SJSA1 (cell line): ENCODE data around the gene ZGPAT. TPM values are rescaled to one million over a fixed set of nuclear protein-coding genes. Genes with fewer than 3 reads are reported as not detected.
A peak's percentile ranks its signal among the peaks of the same experiment; 100 is the strongest.

Source experiments
- DNase-seq, 2 experiments: peaks; one replicate each; pipeline ENCODE4 v3.0.0-alpha.2; 2015 to 2020; ENCODE audit warnings: low spot score in 2 of 2, low read depth in 1 of 2
- H3K27ac ChIP-seq: fragments of 250-450 bp; sonication (Bioruptor Pico); 2 replicates; pipeline ENCODE4 v1.5.1; 2020; ENCODE audit warnings: mild to moderate bottlenecking, moderate library complexity
- H3K27me3 ChIP-seq: fragments of 250-450 bp; sonication (Bioruptor Pico); replicated peaks from 2 replicates; pipeline ENCODE4 v1.5.1; 2020; ENCODE audit warnings: mild to moderate bottlenecking, moderate library complexity
- H3K36me3 ChIP-seq: fragments of 250-450 bp; sonication (Bioruptor Pico); 2 replicates; pipeline ENCODE4 v1.5.1; 2020; ENCODE audit warnings: mild to moderate bottlenecking
- H3K4me1 ChIP-seq: fragments of 250-450 bp; sonication (Bioruptor Pico); replicated peaks from 2 replicates; pipeline ENCODE4 v1.6.1; 2021; ENCODE audit warnings: mild to moderate bottlenecking
- H3K4me3 ChIP-seq: fragments of 250-450 bp; sonication (Bioruptor Pico); 2 replicates; pipeline ENCODE4 v1.5.1; 2020; ENCODE audit warnings: mild to moderate bottlenecking
- H3K9me3 ChIP-seq: fragments of 250-450 bp; sonication (Bioruptor Pico); replicated peaks from 2 replicates; pipeline ENCODE4 v1.5.1; 2020; ENCODE audit warnings: mild to moderate bottlenecking
- total RNA-seq: library from RNA; depleted of rRNA; stranded (reverse); fragments of >200 nt; shearing (Covaris generic); gene quantifications from 2 replicates; pipeline ENCODE4 v1.2.3, GENCODE V29; 2014

The ZGPAT gene
- total RNA-seq, 1 experiment from 2014 or later, result 22.8 TPM

- H3K4me3 ChIP-seq, result no peak overlapping the region
- H3K27me3 ChIP-seq, result no peaks in the 10 kb centered on the region
- H3K9me3 ChIP-seq, result no peaks in the 10 kb centered on the region
- no peak overlapping the region for H3K27ac ChIP-seq
- no peaks in the 10 kb centered on the region for H3K4me1 ChIP-seq
- no peaks in the 10 kb centered on the region for H3K36me3 ChIP-seq
- DNase-seq, result peak in 1 of 2 experiments; percentile 45
These were observed 42.0 kb downstream of the ZGPAT start for GRCh38 chr20:63749597-63750508.

- no peak overlapping the region for H3K27ac ChIP-seq
- H3K9me3 ChIP-seq, result no peaks in the 10 kb centered on the region
- no peaks in the 10 kb centered on the region for H3K27me3 ChIP-seq
- H3K4me3 ChIP-seq, result no peak overlapping the region
- H3K36me3 ChIP-seq, result no peaks in the 10 kb centered on the region
- DNase-seq, result no peak
- no peaks in the 10 kb centered on the region for H3K4me1 ChIP-seq
These were observed 43.1 kb downstream of the ZGPAT start for GRCh38 chr20:63750807-63751470.

- Histone ChIP-seq H3K27ac (no peak overlapping the region), H3K4me3 (no peak overlapping the region), H3K9me3 (no peaks in the 10 kb centered on the region), H3K4me1 (no peaks in the 10 kb centered on the region), H3K27me3 (no peaks in the 10 kb centered on the region), H3K36me3 (no peaks in the 10 kb centered on the region)
- DNase-seq, result peak in 1 of 2 experiments; percentile 44
These were observed 43.8 kb downstream of the ZGPAT start for GRCh38 chr20:63751471-63752271.

GRCh38 chr20:63752411-63753101 lies 44.7 kb downstream of the ZGPAT start:
- Histone ChIP-seq H3K27ac (no peak overlapping the region), H3K36me3 (no peaks in the 10 kb centered on the region), H3K27me3 (no peaks in the 10 kb centered on the region), H3K4me3 (no peak overlapping the region), H3K4me1 (no peaks in the 10 kb centered on the region), H3K9me3 (no peaks in the 10 kb centered on the region)
- no peak for DNase-seq

- H3K27me3 ChIP-seq, result no peaks in the 10 kb centered on the region
- no peak for DNase-seq
- H3K4me3 ChIP-seq, result no peak overlapping the region
- H3K9me3 ChIP-seq, result no peaks in the 10 kb centered on the region
- H3K36me3 ChIP-seq, result no peaks in the 10 kb centered on the region
- no peak overlapping the region for H3K27ac ChIP-seq
- H3K4me1 ChIP-seq, result no peaks in the 10 kb centered on the region
These were observed 45.5 kb downstream of the ZGPAT start for GRCh38 chr20:63753381-63753780.

GRCh38 chr20:63754008-63754407 lies 46.2 kb downstream of the ZGPAT start:
- Histone ChIP-seq H3K4me1 (no peaks in the 10 kb centered on the region), H3K4me3 (no peak overlapping the region), H3K27ac (no peak overlapping the region), H3K9me3 (no peaks in the 10 kb centered on the region), H3K36me3 (no peaks in the 10 kb centered on the region), H3K27me3 (no peaks in the 10 kb centered on the region)
- peak in 1 of 2 experiments; percentile 38 for DNase-seq

GRCh38 chr20:63755933-63756647 lies 48.3 kb downstream of the ZGPAT start:
- DNase-seq, result no peak
- no peaks in the 10 kb centered on the region for H3K9me3 ChIP-seq
- H3K27me3 ChIP-seq, result no peaks in the 10 kb centered on the region
- no peak overlapping the region for H3K27ac ChIP-seq
- no peaks in the 10 kb centered on the region for H3K4me1 ChIP-seq
- H3K36me3 ChIP-seq, result no peaks in the 10 kb centered on the region
- H3K4me3 ChIP-seq, result no peak overlapping the region

GRCh38 chr20:63756648-63756991 lies 48.8 kb downstream of the ZGPAT start:
- no peak overlapping the region for H3K4me3 ChIP-seq
- H3K4me1 ChIP-seq, result no peaks in the 10 kb centered on the region
- H3K27me3 ChIP-seq, result no peaks in the 10 kb centered on the region
- H3K27ac ChIP-seq, result no peak overlapping the region
- H3K36me3 ChIP-seq, result no peaks in the 10 kb centered on the region
- DNase-seq, result no peak
- no peaks in the 10 kb centered on the region for H3K9me3 ChIP-seq

- no peak for DNase-seq
- Histone ChIP-seq H3K36me3 (no peaks in the 10 kb centered on the region), H3K4me3 (no peak overlapping the region), H3K9me3 (no peaks in the 10 kb centered on the region), H3K4me1 (no peaks in the 10 kb centered on the region), H3K27me3 (no peaks in the 10 kb centered on the region), H3K27ac (no peak overlapping the region)
These were observed 50.3 kb downstream of the ZGPAT start for GRCh38 chr20:63758152-63758551.

GRCh38 chr20:63759377-63759901 lies 51.6 kb downstream of the ZGPAT start:
- Histone ChIP-seq H3K36me3 (no peaks in the 10 kb centered on the region), H3K27me3 (no peaks in the 10 kb centered on the region), H3K4me1 (no peaks in the 10 kb centered on the region), H3K27ac (no peak overlapping the region), H3K9me3 (no peaks in the 10 kb centered on the region), H3K4me3 (no peak overlapping the region)
- DNase-seq, result no peak

GRCh38 chr20:63765082-63765873 lies 57.4 kb downstream of the ZGPAT start:
- H3K9me3 ChIP-seq, result no peaks in the 10 kb centered on the region
- no peaks in the 10 kb centered on the region for H3K36me3 ChIP-seq
- no peak overlapping the region for H3K4me3 ChIP-seq
- no peaks in the 10 kb centered on the region for H3K27me3 ChIP-seq
- DNase-seq, result no peak
- no peaks in the 10 kb centered on the region for H3K4me1 ChIP-seq
- no peak overlapping the region for H3K27ac ChIP-seq

- no peaks in the 10 kb centered on the region for H3K27me3 ChIP-seq
- H3K27ac ChIP-seq, result no peak overlapping the region
- no peaks in the 10 kb centered on the region for H3K4me1 ChIP-seq
- no peaks in the 10 kb centered on the region for H3K36me3 ChIP-seq
- no peaks in the 10 kb centered on the region for H3K9me3 ChIP-seq
- DNase-seq, result no peak
- H3K4me3 ChIP-seq, result no peak overlapping the region
These were observed 58.1 kb downstream of the ZGPAT start for GRCh38 chr20:63765902-63766301.
